Measurements from ENCODE around the gene GRP. TPM values are rescaled to one million over a fixed set of nuclear protein-coding genes. Genes with fewer than 3 reads are reported as not detected.

Gene GRP
- total and polyA plus RNA-seq, 2 of the 4 experiments (the other 2 are of a cell fraction): not detected

- Histone ChIP-seq H2BK120ac (ENCODE audit: low read depth, low read length) (no peak overlapping the region), H3K9ac (ENCODE audit: low read depth, low read length) (no peak overlapping the region), H2BK5ac (ENCODE audit: low read depth, low read length, poor library complexity, severe bottlenecking) (no peak overlapping the region), H3K27me3 (ENCODE audit: control insufficient read depth, insufficient read depth, low read length) (peaks cover 25% of the 10 kb centered on the region), H2BK15ac (ENCODE audit: low read depth, low read length) (no peak overlapping the region), H3K9me3 (ENCODE audit: control insufficient read depth, insufficient read depth, low read length) (no peaks in the 10 kb centered on the region), H3K14ac (replicated peaks; ENCODE audit: low read depth, low read length) (no peak overlapping the region), H4K20me1 (ENCODE audit: insufficient read depth, low read length) (no peaks in the 10 kb centered on the region), H3K4ac (ENCODE audit: low read depth, low read length) (no peak overlapping the region), H3K56ac (ENCODE audit: extremely low read depth, insufficient read depth, low read length) (no peak overlapping the region), H4K8ac (ENCODE audit: low read depth in 2 of 2, low read length in 2 of 2) (no peak overlapping the region), H2BK20ac (ENCODE audit: low read depth, low read length) (no peak overlapping the region), H3K9me1 (ENCODE audit: insufficient read depth, low read length) (no peaks in the 10 kb centered on the region), H3K27ac (ENCODE audit: insufficient read depth, low read length) (no peak overlapping the region), H3K18ac (ENCODE audit: low read depth, low read length) (no peak overlapping the region), H3K4me3 (ENCODE audit: insufficient read depth, low read depth, low read length) (no peak overlapping the region), H4K5ac (ENCODE audit: low read depth, low read length) (no peak overlapping the region), H2AK5ac (ENCODE audit: low read depth, low read length) (no peak overlapping the region), H3K23ac (ENCODE audit: low read depth, low read length) (no peak overlapping the region), H3K4me1 (ENCODE audit: control insufficient read depth, insufficient read depth, low read length) (no peaks in the 10 kb centered on the region), H4K91ac (ENCODE audit: insufficient read depth, low read depth, low read length) (no peak overlapping the region), H2AK9ac (replicated peaks; ENCODE audit: low read depth, low read length, poor library complexity) (no peak overlapping the region), H2AFZ (replicated peaks; ENCODE audit: low read length, poor library complexity) (no peak overlapping the region), H3K79me1 (ENCODE audit: low read depth in 1 of 2, low read length in 2 of 2) (no peaks in the 10 kb centered on the region), H3K36me3 (ENCODE audit: control insufficient read depth, insufficient read depth, low read length) (no peaks in the 10 kb centered on the region), H3K4me2 (ENCODE audit: low read depth, low read length) (no peak overlapping the region)
- no peak for DNase-seq
- dilution Hi-C loops (cut with HindIII; ENCODE audit: low sequenced_read_pairs, unreplicated experiment): no loop called here
- TF ChIP-seq POLR2A (IDR thresholded peaks at IDR 0.05; ENCODE audit: low read depth, low read length): no peak
- POLR2A ChIA-PET (ENCODE audit: unreplicated experiment): no interaction called here
- BruUV-seq (replicated peaks): no TSS peak
- intact Hi-C loops (cut with micrococcal nuclease): no loop called here
- CTCF ChIA-PET: no interaction called here
- in situ Hi-C loops (cut with MboI; ENCODE audit: low sequenced_read_pairs): no loop called here
- no peak for ATAC-seq (ENCODE audit: low read depth)
Measured at GRCh38 chr18:59238385-59238784, 18.4 kb downstream of the GRP start.
